ENCODE results near the gene THSD7A.

Gene THSD7A

GRCh38 chr7:11341285-11341944 lies 490.6 kb downstream of the THSD7A start:
- Histone ChIP-seq H3K27me3 (replicated peaks; ENCODE audit: control insufficient read depth, insufficient read depth, low read length) (no peaks in the 10 kb centered on the region), H3K36me3 (ENCODE audit: control insufficient read depth, insufficient read depth, low read length) (no peaks in the 10 kb centered on the region), H3K4me3 (replicated peaks; ENCODE audit: low read depth, low read length) (no peak overlapping the region)
- no peak for DNase-seq (ENCODE audit: extremely low read depth, insufficient read length)
- TF ChIP-seq CTCF (IDR thresholded peaks at IDR 0.05; ENCODE audit: insufficient read depth, low read length, poor library complexity, severe bottlenecking) = peak; percentile 48

- TF ChIP-seq CTCF (IDR thresholded peaks at IDR 0.05; ENCODE audit: insufficient read depth, low read length, poor library complexity, severe bottlenecking) = no peak
Measured at GRCh38 chr7:11336432-11336831, 495.6 kb downstream of the THSD7A start.

DNA sequence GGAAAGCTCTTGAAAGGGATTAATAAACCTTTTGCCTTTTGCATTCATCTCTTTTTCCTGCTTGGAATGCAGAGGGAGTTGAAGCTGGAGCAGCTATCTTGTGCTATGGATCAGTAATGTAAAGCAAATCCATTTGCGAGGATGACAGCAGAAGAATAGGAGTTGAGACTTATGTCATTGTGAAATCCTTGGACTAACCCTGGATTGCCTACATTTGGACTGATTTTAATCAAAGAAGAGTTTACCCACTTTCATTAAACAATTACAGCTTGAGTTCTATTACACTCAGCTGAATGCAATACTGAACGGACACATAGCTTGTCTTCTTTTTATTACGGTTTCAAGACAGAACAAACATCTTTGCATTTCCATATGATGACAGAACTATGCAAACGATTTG lies 496.1 kb downstream of the THSD7A start:
- DNase-seq (ENCODE audit: extremely low read depth, insufficient read length) = no peak
- peaks cover 1% of the 10 kb centered on the region; the same call in 1 of the 2 replicates for H3K27me3 ChIP-seq (replicated peaks; ENCODE audit: control insufficient read depth, insufficient read depth, low read length)
- TF ChIP-seq CTCF (IDR thresholded peaks at IDR 0.05; ENCODE audit: insufficient read depth, low read length, poor library complexity, severe bottlenecking) = no peak
- no peak overlapping the region for H3K4me3 ChIP-seq (replicated peaks; ENCODE audit: low read depth, low read length)
- H3K36me3 ChIP-seq (ENCODE audit: control insufficient read depth, insufficient read depth, low read length) = no peaks in the 10 kb centered on the region

More at GRCh38 chr7:11336432-11336831, 495.6 kb downstream of the THSD7A start:
- H3K36me3 ChIP-seq (ENCODE audit: control insufficient read depth, insufficient read depth, low read length) = no peaks in the 10 kb centered on the region
- no peak for DNase-seq (ENCODE audit: extremely low read depth, insufficient read length)
- peaks cover 1% of the 10 kb centered on the region; the same call in 1 of the 2 replicates for H3K27me3 ChIP-seq (replicated peaks; ENCODE audit: control insufficient read depth, insufficient read depth, low read length)
- H3K4me3 ChIP-seq (replicated peaks; ENCODE audit: low read depth, low read length) = no peak overlapping the region

- DNase-seq (ENCODE audit: extremely low read depth, insufficient read length) = no peak
- Histone ChIP-seq H3K27me3 (replicated peaks; ENCODE audit: control insufficient read depth, insufficient read depth, low read length) (peaks cover 1% of the 10 kb centered on the region; the same call in 1 of the 2 replicates), H3K4me3 (replicated peaks; ENCODE audit: low read depth, low read length) (no peak overlapping the region), H3K36me3 (ENCODE audit: control insufficient read depth, insufficient read depth, low read length) (no peaks in the 10 kb centered on the region)
- TF ChIP-seq CTCF (IDR thresholded peaks at IDR 0.05; ENCODE audit: insufficient read depth, low read length, poor library complexity, severe bottlenecking) = no peak
Measured at GRCh38 chr7:11332865-11333228, 499.2 kb downstream of the THSD7A start.

- no peak for TF ChIP-seq CTCF (IDR thresholded peaks at IDR 0.05; ENCODE audit: insufficient read depth, low read length, poor library complexity, severe bottlenecking)
- peak; percentile 32 for DNase-seq (ENCODE audit: extremely low read depth, insufficient read length)
- H3K27me3 ChIP-seq (replicated peaks; ENCODE audit: control insufficient read depth, insufficient read depth, low read length) = peaks cover 1% of the 10 kb centered on the region; the same call in 1 of the 2 replicates
- H3K36me3 ChIP-seq (ENCODE audit: control insufficient read depth, insufficient read depth, low read length) = no peaks in the 10 kb centered on the region
- H3K4me3 ChIP-seq (replicated peaks; ENCODE audit: low read depth, low read length) = no peak overlapping the region
Measured at GRCh38 chr7:11332186-11332864, 499.7 kb downstream of the THSD7A start.

Measured in GM06990 (cell line).